ENCODE measurements around the gene ZDHHC3.

The ZDHHC3 gene

GRCh38 chr3:44890258-44890657, 85.7 kb downstream of the ZDHHC3 start:
- no peak for DNase-seq

GRCh38 chr3:44887101-44887500, 88.9 kb downstream of the ZDHHC3 start:
- DNase-seq = no peak

- no peak for DNase-seq
These were observed 89.4 kb downstream of the ZDHHC3 start for GRCh38 chr3:44886561-44886960.

GRCh38 chr3:44885618-44886017, 90.4 kb downstream of the ZDHHC3 start:
- no peak for DNase-seq

DNA sequence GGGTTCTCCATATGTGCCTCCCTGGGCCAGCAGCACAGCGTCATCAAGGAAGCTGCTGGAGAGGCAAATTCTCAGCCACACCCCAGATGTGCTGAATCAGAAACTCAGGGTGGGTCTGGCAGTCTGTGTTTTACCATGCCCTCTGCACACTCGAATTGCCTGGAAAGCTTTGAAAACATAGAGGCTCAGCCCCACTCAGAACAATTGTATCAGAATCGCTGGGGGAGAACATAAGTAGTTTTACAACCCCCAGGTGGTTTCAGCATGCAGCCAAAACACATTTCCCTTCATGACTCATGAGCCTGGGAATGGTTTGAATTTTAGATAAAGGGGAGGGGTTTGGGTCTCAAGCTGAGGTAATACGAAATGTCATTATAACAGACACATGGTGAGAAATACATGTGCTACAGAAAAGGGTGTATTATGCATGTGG, 92.0 kb downstream of the ZDHHC3 start:
- DNase-seq = no peak

DNA sequence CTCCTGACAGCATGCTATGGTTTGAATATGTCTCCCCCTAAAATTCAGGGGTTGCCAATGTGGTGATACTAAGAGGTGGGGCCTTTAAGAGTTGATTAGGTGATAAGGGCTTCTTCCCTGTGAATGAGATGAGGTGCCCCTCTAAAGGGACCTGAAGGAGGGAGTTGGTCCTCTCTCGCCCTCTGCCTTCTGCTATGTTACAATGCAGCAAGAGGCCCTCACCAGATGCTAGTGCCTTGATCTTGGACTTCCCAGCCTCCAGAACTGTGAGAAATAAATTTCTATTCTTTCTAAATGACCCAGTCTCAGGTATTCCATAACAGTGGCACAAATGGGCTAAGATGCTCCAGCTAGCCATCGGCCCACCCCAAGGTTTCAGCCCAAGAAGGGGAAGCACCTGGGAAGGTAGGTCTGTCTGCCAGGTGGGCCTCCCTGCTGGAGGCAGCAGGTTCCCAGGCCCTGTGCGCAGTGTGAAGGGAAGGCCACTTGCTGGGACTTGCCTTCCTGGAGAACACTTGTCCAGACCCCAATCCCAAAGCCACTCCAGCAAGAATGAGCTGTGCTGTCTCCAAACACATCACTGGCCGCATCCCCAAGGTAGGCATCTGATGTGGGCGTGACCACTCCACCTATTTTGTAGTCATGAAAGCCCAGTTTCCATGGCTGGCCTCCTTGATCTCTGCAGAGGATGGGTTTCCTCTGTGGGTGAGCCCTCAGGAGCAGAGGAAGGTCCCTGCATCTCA, 92.6 kb downstream of the ZDHHC3 start:
- DNase-seq = no peak

GRCh38 chr3:44880284-44880683, 95.7 kb downstream of the ZDHHC3 start:
- DNase-seq = no peak

GRCh38 chr3:44877333-44877732, 98.6 kb downstream of the ZDHHC3 start:
- DNase-seq = no peak

DNA sequence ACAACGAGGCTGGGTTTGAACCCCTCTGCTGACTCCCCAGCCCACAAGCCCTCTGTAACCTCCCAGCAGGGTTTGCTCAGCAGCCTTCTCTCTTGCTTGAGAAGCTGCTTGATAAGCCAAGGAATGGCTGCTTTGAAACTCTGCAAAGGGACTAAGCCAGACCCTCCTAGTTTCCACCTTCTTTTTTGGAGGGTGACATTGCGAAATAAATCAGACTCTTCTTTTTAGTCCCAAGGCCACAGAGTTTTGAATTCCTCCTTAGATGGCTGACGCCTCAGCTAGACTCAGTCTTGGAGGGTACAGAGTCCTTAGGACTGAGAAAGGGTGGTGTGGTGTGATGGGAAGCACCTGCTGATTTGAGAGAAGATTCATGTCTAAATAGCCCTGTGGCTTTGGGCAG, 100.4 kb downstream of the ZDHHC3 start:
- no peak for DNase-seq

Data from NCI-H526 (cell line).